ENCODE measurements around the gene IRAK2. TPM values are rescaled to one million over a fixed set of nuclear protein-coding genes. Genes with fewer than 3 reads are reported as not detected.

IRAK2 gene
- total RNA-seq, 4 donors from 2014 or later, result 4.4 to 23.3 (median 9.6) TPM

- Histone ChIP-seq H3K27me3 (no peaks in the 10 kb centered on the region), H3K27ac (no peak overlapping the region), H3K4me1 (peaks cover 0 to 25% (median 4%) of the 10 kb centered on the region in 3 donors), H3K9me3 (no peaks in the 10 kb centered on the region), H3K4me3 (no peak overlapping the region), H3K36me3 (peaks cover 5 to 92% (median 6%) of the 10 kb centered on the region in 3 donors)
- TF ChIP-seq POLR2A (IDR thresholded peaks at IDR 0.05), result no peak
- no peak for TF ChIP-seq CTCF (IDR thresholded peaks at IDR 0.05)
- DNase-seq, result no peak
- 83 to 96% methylated on average over 2 to 7 of the region's 7 CpGs for WGBS, 2 donors
- intact Hi-C loops (cut with DNase I), result no loop called here
Observed at GRCh38 chr3:10259036-10259435, 94.3 kb downstream of the IRAK2 start.

- intact Hi-C loops (cut with DNase I), result no loop called here
- Histone ChIP-seq H3K36me3 (peaks cover 5 to 90% (median 6%) of the 10 kb centered on the region in 3 donors), H3K27ac (no peak overlapping the region), H3K9me3 (no peaks in the 10 kb centered on the region), H3K27me3 (no peaks in the 10 kb centered on the region), H3K4me1 (peaks cover 0 to 24% (median 5%) of the 10 kb centered on the region in 3 donors), H3K4me3 (no peak overlapping the region)
- TF ChIP-seq POLR2A (IDR thresholded peaks at IDR 0.05) (no peak), CTCF (IDR thresholded peaks at IDR 0.05) (no peak)
- WGBS, 2 donors, result 61 to 83% methylated on average over 4 of the region's 4 CpGs
- no peak for DNase-seq
Observed at GRCh38 chr3:10259798-10260197, 95.1 kb downstream of the IRAK2 start.

GRCh38 chr3:10260211-10260701, 95.5 kb downstream of the IRAK2 start:
- no peak overlapping the region for H3K27ac ChIP-seq
- no peak for TF ChIP-seq CTCF (IDR thresholded peaks at IDR 0.05)
- TF ChIP-seq POLR2A (IDR thresholded peaks at IDR 0.05), result no peak

DNA sequence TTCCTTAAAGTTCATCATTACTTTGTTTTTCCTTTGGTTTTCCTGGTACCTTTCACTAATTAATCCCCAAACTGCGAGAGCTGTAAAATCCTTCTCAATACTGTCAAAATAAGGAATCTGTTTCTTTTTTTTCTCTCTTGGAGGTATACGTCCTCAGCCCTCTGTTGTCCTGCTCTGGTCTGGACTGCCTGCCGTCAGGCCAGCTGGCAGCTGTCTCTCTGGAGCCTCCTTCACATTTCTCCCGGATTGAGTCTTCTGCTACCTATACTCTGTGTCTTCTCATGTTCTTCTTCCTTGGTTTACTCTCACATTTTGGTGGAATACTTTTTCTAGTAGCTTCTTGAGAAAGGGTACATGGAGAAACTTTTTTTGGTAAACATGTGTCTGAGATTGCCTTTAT, 97.3 kb downstream of the IRAK2 start:
- intact Hi-C loops (cut with DNase I), result no loop called here

More at GRCh38 chr3:10260211-10260701, 95.5 kb downstream of the IRAK2 start:
- H3K4me1 ChIP-seq, result peaks cover 0 to 19% (median 5%) of the 10 kb centered on the region in 3 donors
- no peak for DNase-seq
- 72 to 90% methylated on average over 5 to 6 of the region's 6 CpGs for WGBS, 2 donors
- H3K27me3 ChIP-seq, result no peaks in the 10 kb centered on the region
- H3K4me3 ChIP-seq, result no peak overlapping the region
- peaks cover 5 to 86% (median 6%) of the 10 kb centered on the region in 3 donors for H3K36me3 ChIP-seq
- intact Hi-C loops (cut with DNase I), result no loop called here
- no peaks in the 10 kb centered on the region for H3K9me3 ChIP-seq

More for the DNA sequence above, 97.3 kb downstream of the IRAK2 start:
- WGBS, 2 donors, result 67 to 77% methylated on average over 4 of the region's 4 CpGs
- H3K4me3 ChIP-seq, result no peak overlapping the region
- peaks cover 0 to 20% (median 5%) of the 10 kb centered on the region in 3 donors for H3K4me1 ChIP-seq
- TF ChIP-seq CTCF (IDR thresholded peaks at IDR 0.05), result no peak
- TF ChIP-seq POLR2A (IDR thresholded peaks at IDR 0.05), result no peak
- H3K9me3 ChIP-seq, result no peaks in the 10 kb centered on the region
- no peak overlapping the region for H3K27ac ChIP-seq
- no peak for DNase-seq
- H3K27me3 ChIP-seq, result no peaks in the 10 kb centered on the region
- peaks cover 5 to 85% (median 10%) of the 10 kb centered on the region in 3 donors for H3K36me3 ChIP-seq
